PC-3 (cell line): ENCODE results near the gene CFAP141. TPM values are rescaled to one million over a fixed set of nuclear protein-coding genes. Genes with fewer than 3 reads are reported as not detected.

Experiments used
- ATAC-seq: fragments of 200-7000 bp; cut with Tn5 transposase; 2 replicates; pipeline ENCODE4 v1.9.1; 2020; ENCODE audit warnings: mild to moderate bottlenecking, moderate library complexity
- BruUV-seq: library from RNA; stranded (reverse); fragments of 400-500 nt; replicated peaks from 2 replicates; lab custom pipeline; 2021; lab: Mats Ljungman, UMichigan
- CTCF ChIA-PET: fragments of 300-600 bp; sonication (Branson Sonifier 250); formaldehyde crosslinking; loops from one replicate; lab custom pipeline; 2022; ENCODE audit warnings: antibody characterized with exemption; lab: Charles Lee
- POLR2A ChIA-PET: fragments of 300-600 bp; sonication (Branson Sonifier 250); formaldehyde crosslinking; loops from one replicate; lab custom pipeline; 2022; ENCODE audit warnings: antibody characterized with exemption; ENCODE audit not compliant: unreplicated experiment; lab: Charles Lee
- DNase-seq: peaks from one replicate; pipeline ENCODE4 v3.0.0-alpha.2; 2015
- H2AFZ ChIP-seq: fragments of 300-600 bp; sonication (generic); 2 replicates; pipeline ENCODE4 v1.6.0; 2016; ENCODE audit warnings: antibody characterized with exemption, low read length
- H3F3A ChIP-seq: fragments of 300-600 bp; sonication (generic); one replicate; pipeline ENCODE4 v1.6.0; 2017; ENCODE audit warnings: antibody characterized with exemption, low read length, control low read depth, mild to moderate bottlenecking; ENCODE audit not compliant: unreplicated experiment
- H3K27ac ChIP-seq: fragments of 300-600 bp; sonication (generic); 2 replicates; pipeline ENCODE4 v1.5.1; 2016; ENCODE audit warnings: mild to moderate bottlenecking, low read length
- H3K27me3 ChIP-seq: fragments of 300-600 bp; sonication (generic); 2 replicates; pipeline ENCODE4 v1.6.1; 2016; ENCODE audit warnings: low read length, mixed read lengths
- H3K36me3 ChIP-seq: fragments of 300-600 bp; sonication (generic); 2 replicates; pipeline ENCODE4 v1.6.1; 2016; ENCODE audit warnings: low read depth, mixed run types, low read length, mixed read lengths
- H3K4me1 ChIP-seq: fragments of 300-600 bp; sonication (generic); 2 replicates; pipeline ENCODE4 v1.5.1; 2016; ENCODE audit warnings: low read length; ENCODE audit not compliant: insufficient read depth
- H3K4me2 ChIP-seq: fragments of 300-600 bp; sonication (generic); 2 replicates; pipeline ENCODE4 v1.6.0; 2016; ENCODE audit warnings: low read length
- H3K4me3 ChIP-seq: fragments of 300-600 bp; sonication (generic); 2 replicates; pipeline ENCODE4 v1.5.1; 2016; ENCODE audit warnings: mild to moderate bottlenecking, low read length, mixed read lengths
- H3K79me2 ChIP-seq: fragments of 300-600 bp; sonication (generic); 2 replicates; pipeline ENCODE4 v1.6.1; 2017; ENCODE audit warnings: low read length, mixed read lengths
- H3K9ac ChIP-seq: fragments of 300-600 bp; sonication (generic); 2 replicates; pipeline ENCODE4 v1.6.0; 2016; ENCODE audit warnings: mild to moderate bottlenecking, low read length
- H3K9me2 ChIP-seq: fragments of 300-600 bp; sonication (generic); replicated peaks from 2 replicates; pipeline ENCODE4 v1.6.1; 2016; ENCODE audit warnings: mixed run types, low read length, mixed read lengths
- H3K9me3 ChIP-seq: fragments of 300-600 bp; sonication (generic); 2 replicates; pipeline ENCODE4 v1.6.1; 2016; ENCODE audit warnings: low read length, mixed read lengths
- H4K20me1 ChIP-seq: fragments of 300-600 bp; sonication (generic); 2 replicates; pipeline ENCODE4 v1.6.1; 2016; ENCODE audit warnings: low read length, mixed read lengths
- EZH2 ChIP-seq: fragments of 300-600 bp; sonication (generic); IDR thresholded peaks from one replicate; pipeline ENCODE4 v1.6.1; 2017; ENCODE audit warnings: antibody characterized with exemption, mild to moderate bottlenecking, low read length; ENCODE audit not compliant: unreplicated experiment
- EZH2phosphoT487 ChIP-seq: fragments of 300-600 bp; sonication (generic); IDR thresholded peaks from 2 replicates; pipeline ENCODE4 v1.6.1; 2018; ENCODE audit warnings: mild to moderate bottlenecking, antibody characterized with exemption, low read length, borderline replicate concordance
- intact Hi-C: fragments of 100-400 bp; cut with micrococcal nuclease; formaldehyde crosslinking; loops from 2 replicates; pipeline ENCODE4 v1.9.0; 2023
- total RNA-seq: library from RNA; depleted of rRNA; stranded (reverse); fragments of >200 nt; gene quantifications from 2 replicates; pipeline ENCODE4 v1.2.3, GENCODE V29; 2014
- TF ChIP-seq, protein P1 (sequence below): fragments of 300-600 bp; sonication (generic); conservative IDR thresholded peaks from 2 replicates; pipeline ENCODE4 v1.5.1; 2017; ENCODE audit warnings: antibody characterized with exemption, low read depth, mild to moderate bottlenecking, low read length

Gene CFAP141
- total RNA-seq, 1 experiment from 2014 or later = not detected

DNA sequence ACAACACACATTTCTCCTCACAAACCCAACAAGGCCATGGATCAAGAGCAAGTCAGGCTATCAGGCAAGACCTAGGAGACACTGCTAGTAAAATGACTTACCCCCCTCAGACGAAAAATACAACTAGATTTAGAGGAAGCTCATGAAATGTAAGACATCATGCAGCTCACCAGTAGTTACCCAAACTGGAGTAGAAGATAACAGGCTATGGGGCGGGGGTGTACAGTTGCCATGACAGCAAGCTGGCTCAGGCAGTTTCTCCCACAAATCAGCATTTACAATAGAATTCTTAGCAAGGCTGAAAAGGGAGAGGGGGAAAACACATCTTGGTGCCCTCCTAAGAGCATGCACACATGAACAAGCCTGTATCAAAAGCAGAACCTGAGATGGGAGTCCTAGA, 28.1 kb downstream of the CFAP141 start:
- no peak overlapping the region for H2AFZ ChIP-seq
- H4K20me1 ChIP-seq = peaks cover 75% of the 10 kb centered on the region
- ChIA-PET CTCF (no interaction called here), POLR2A (interaction anchor here (0.6 kb wide), 1 partner anchor 758 kb away, joined by 4 read pairs; the partner anchor contains the start of gene PMVK)
- intact Hi-C loops = no loop called here
- no TSS peak for BruUV-seq
- TF ChIP-seq, protein P1, sequence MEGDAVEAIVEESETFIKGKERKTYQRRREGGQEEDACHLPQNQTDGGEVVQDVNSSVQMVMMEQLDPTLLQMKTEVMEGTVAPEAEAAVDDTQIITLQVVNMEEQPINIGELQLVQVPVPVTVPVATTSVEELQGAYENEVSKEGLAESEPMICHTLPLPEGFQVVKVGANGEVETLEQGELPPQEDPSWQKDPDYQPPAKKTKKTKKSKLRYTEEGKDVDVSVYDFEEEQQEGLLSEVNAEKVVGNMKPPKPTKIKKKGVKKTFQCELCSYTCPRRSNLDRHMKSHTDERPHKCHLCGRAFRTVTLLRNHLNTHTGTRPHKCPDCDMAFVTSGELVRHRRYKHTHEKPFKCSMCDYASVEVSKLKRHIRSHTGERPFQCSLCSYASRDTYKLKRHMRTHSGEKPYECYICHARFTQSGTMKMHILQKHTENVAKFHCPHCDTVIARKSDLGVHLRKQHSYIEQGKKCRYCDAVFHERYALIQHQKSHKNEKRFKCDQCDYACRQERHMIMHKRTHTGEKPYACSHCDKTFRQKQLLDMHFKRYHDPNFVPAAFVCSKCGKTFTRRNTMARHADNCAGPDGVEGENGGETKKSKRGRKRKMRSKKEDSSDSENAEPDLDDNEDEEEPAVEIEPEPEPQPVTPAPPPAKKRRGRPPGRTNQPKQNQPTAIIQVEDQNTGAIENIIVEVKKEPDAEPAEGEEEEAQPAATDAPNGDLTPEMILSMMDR = no peak
- TF ChIP-seq EZH2 (no peak), EZH2phosphoT487 (no peak)
- peaks cover 52% of the 10 kb centered on the region for H3K36me3 ChIP-seq
- H3K9ac ChIP-seq = no peak overlapping the region
- no peaks in the 10 kb centered on the region for H3K9me2 ChIP-seq
- no peaks in the 10 kb centered on the region for H3K27me3 ChIP-seq
- H3F3A ChIP-seq = no peaks in the 10 kb centered on the region
- peaks cover 88% of the 10 kb centered on the region for H3K79me2 ChIP-seq
- H3K4me2 ChIP-seq = peak overlapping the region; percentile 68; the same call in 1 of the 2 replicates
- ATAC-seq (no peak), DNase-seq (no peak)
- H3K4me3 ChIP-seq = no peak overlapping the region
- H3K4me1 ChIP-seq = peaks cover 37% of the 10 kb centered on the region
- H3K27ac ChIP-seq = no peak overlapping the region
- H3K9me3 ChIP-seq = no peaks in the 10 kb centered on the region

DNA sequence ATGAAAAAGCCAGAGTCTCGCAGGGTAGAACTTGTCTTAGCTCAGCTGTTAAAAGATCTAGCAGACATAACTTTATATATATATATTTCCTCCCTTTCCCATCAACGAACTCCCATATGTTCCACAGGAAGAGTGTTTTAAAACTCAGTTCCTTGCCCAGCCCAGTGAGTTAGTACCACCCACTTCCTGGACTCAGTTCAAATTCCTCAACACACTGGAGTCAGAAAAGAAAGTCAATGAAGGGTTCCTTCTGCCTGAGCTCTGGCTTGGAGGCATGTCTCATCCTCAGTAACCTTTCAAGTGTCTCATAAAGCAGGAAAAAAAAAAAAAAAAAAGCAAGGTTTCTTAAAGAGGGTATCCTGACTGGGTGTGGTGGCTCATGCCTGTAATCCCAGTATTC, 29.8 kb downstream of the CFAP141 start:
- Histone ChIP-seq H3F3A (no peaks in the 10 kb centered on the region), H3K9me2 (no peaks in the 10 kb centered on the region), H3K27ac (no peak overlapping the region), H4K20me1 (peaks cover 67% of the 10 kb centered on the region), H3K9ac (no peak overlapping the region), H3K4me3 (no peak overlapping the region), H3K4me2 (no peak overlapping the region), H3K9me3 (no peaks in the 10 kb centered on the region), H3K36me3 (peaks cover 69% of the 10 kb centered on the region), H2AFZ (no peak overlapping the region), H3K79me2 (peaks cover 78% of the 10 kb centered on the region), H3K4me1 (peaks cover 36% of the 10 kb centered on the region), H3K27me3 (no peaks in the 10 kb centered on the region)
- 0 out of 2 replicates have a peak, but pooled peaks have one; percentile 33 for ATAC-seq
- intact Hi-C loops = no loop called here
- BruUV-seq = no TSS peak
- DNase-seq = peak; percentile 40
- ChIA-PET CTCF (interaction anchor here (0.6 kb wide), 1 partner anchor 549 kb away, joined by 8 read pairs; no protein-coding TSS in a partner anchor), POLR2A (no interaction called here)
- TF ChIP-seq, protein P1 = no peak

DNA sequence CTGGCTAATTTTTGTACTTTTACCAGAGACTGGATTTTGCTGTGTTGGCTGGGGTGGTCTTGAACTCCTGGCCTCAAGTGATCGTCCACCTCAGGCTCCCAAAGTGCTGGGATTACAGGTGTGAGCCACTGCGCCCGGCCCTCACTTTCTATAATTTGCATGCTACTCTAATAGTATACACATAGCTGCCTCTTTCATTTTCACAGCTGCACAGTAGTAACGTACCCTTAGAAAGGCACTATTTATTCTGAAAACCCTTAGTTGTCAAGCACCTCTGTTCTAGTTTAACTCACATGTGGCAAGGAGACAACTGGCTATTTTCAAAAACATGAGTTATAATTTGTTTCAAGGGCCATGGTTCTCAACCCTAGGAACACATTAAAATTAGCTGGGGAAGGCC, 31.5 kb downstream of the CFAP141 start:
- H3K9me3 ChIP-seq = no peaks in the 10 kb centered on the region
- peaks cover 61% of the 10 kb centered on the region for H3K79me2 ChIP-seq
- no peak overlapping the region for H2AFZ ChIP-seq
- DNase-seq (no peak), ATAC-seq (no peak)
- H3K9ac ChIP-seq = no peak overlapping the region
- no peak overlapping the region for H3K4me3 ChIP-seq
- no peak overlapping the region for H3K4me2 ChIP-seq
- peaks cover 53% of the 10 kb centered on the region for H4K20me1 ChIP-seq
- no TSS peak for BruUV-seq
- H3K4me1 ChIP-seq = peaks cover 22% of the 10 kb centered on the region
- no peak overlapping the region for H3K27ac ChIP-seq
- TF ChIP-seq, protein P1 = no peak
- TF ChIP-seq EZH2 (no peak), EZH2phosphoT487 (no peak)
- H3K36me3 ChIP-seq = peaks cover 78% of the 10 kb centered on the region
- no peaks in the 10 kb centered on the region for H3K9me2 ChIP-seq
- H3K27me3 ChIP-seq = no peaks in the 10 kb centered on the region
- ChIA-PET CTCF (no interaction called here), POLR2A (no interaction called here)
- intact Hi-C loops = no loop called here
- no peaks in the 10 kb centered on the region for H3F3A ChIP-seq
